HEK293 (cell line): ENCODE results near the gene SULT2B1.

Experiments
- GLI2 ChIP-seq: fragments of 450-650 bp; formaldehyde crosslinking; IDR thresholded peaks from 2 replicates; pipeline ENCODE4; 2017; ENCODE audit warnings: missing biosample characterization, missing genetic modification characterization, low read depth, borderline replicate concordance
- KLF10 ChIP-seq: fragments of 450-650 bp; IDR thresholded peaks from 2 replicates; pipeline ENCODE4 v1.5.1; 2018; ENCODE audit warnings: missing biosample characterization, mild to moderate bottlenecking, missing genetic modification characterization
- KLF7 ChIP-seq: fragments of 450-650 bp; formaldehyde crosslinking; IDR thresholded peaks from 2 replicates; pipeline ENCODE4 v1.5.1; 2016; ENCODE audit warnings: missing biosample characterization, missing genetic modification characterization, borderline replicate concordance
- RBAK ChIP-seq: fragments of 450-650 bp; formaldehyde crosslinking; IDR thresholded peaks from 2 replicates; pipeline ENCODE4 v1.5.1; 2016; ENCODE audit warnings: missing biosample characterization, missing genetic modification characterization
- REPIN1 ChIP-seq: fragments of 450-650 bp; formaldehyde crosslinking; IDR thresholded peaks from 2 replicates; pipeline ENCODE4 v1.5.1; 2017; ENCODE audit warnings: missing biosample characterization, missing genetic modification characterization, low read depth
- SALL2 ChIP-seq: fragments of 450-650 bp; formaldehyde crosslinking; IDR thresholded peaks from 2 replicates; pipeline ENCODE4 v1.5.0; 2017; ENCODE audit warnings: missing biosample characterization, mild to moderate bottlenecking, missing genetic modification characterization, borderline replicate concordance
- SCRT1 ChIP-seq: fragments of 450-650 bp; formaldehyde crosslinking; IDR thresholded peaks from 2 replicates; pipeline ENCODE4 v1.5.1; 2016; ENCODE audit warnings: missing biosample characterization, missing genetic modification characterization, borderline replicate concordance
- YY1 ChIP-seq: fragments of 450-650 bp; formaldehyde crosslinking; IDR thresholded peaks from 2 replicates; pipeline ENCODE4 v1.5.1; 2018; ENCODE audit warnings: missing biosample characterization, missing genetic modification characterization
- YY2 ChIP-seq: fragments of 450-650 bp; formaldehyde crosslinking; IDR thresholded peaks from 2 replicates; pipeline ENCODE4 v1.5.1; 2016; ENCODE audit warnings: missing biosample characterization, missing genetic modification characterization
- ZBTB11 ChIP-seq: fragments of 450-650 bp; formaldehyde crosslinking; conservative IDR thresholded peaks from 2 replicates; pipeline ENCODE4 v1.5.1; 2016; ENCODE audit warnings: low read depth, missing biosample characterization, missing genetic modification characterization
- ZBTB17 ChIP-seq: fragments of 450-650 bp; formaldehyde crosslinking; IDR thresholded peaks from 2 replicates; pipeline ENCODE4 v1.5.1; 2016; ENCODE audit warnings: missing biosample characterization, missing genetic modification characterization
- ZBTB7A ChIP-seq: fragments of 450-650 bp; formaldehyde crosslinking; IDR thresholded peaks from 2 replicates; pipeline ENCODE4 v1.5.1; 2016; ENCODE audit warnings: low read depth, missing biosample characterization, missing genetic modification characterization
- ZFP69B ChIP-seq: fragments of 450-650 bp; formaldehyde crosslinking; IDR thresholded peaks from 2 replicates; pipeline ENCODE4 v1.5.1; 2016; ENCODE audit warnings: missing biosample characterization, missing genetic modification characterization
- ZNF184 ChIP-seq: fragments of 450-650 bp; IDR thresholded peaks from 2 replicates; pipeline ENCODE4 v1.5.1; 2018; ENCODE audit warnings: missing biosample characterization, mild to moderate bottlenecking, missing genetic modification characterization
- ZNF366 ChIP-seq: fragments of 450-650 bp; formaldehyde crosslinking; conservative IDR thresholded peaks from 2 replicates; pipeline ENCODE4 v1.5.1; 2016; ENCODE audit warnings: missing biosample characterization, missing genetic modification characterization
- ZNF433 ChIP-seq: fragments of 450-650 bp; formaldehyde crosslinking; IDR thresholded peaks from 2 replicates; pipeline ENCODE4 v1.5.1; 2016; ENCODE audit warnings: missing biosample characterization, missing genetic modification characterization, low read depth
- ZNF501 ChIP-seq: fragments of 450-650 bp; formaldehyde crosslinking; IDR thresholded peaks from 2 replicates; pipeline ENCODE4 v1.5.1; 2016; ENCODE audit warnings: missing biosample characterization, missing genetic modification characterization
- ZNF514 ChIP-seq: fragments of 450-650 bp; formaldehyde crosslinking; IDR thresholded peaks from 2 replicates; pipeline ENCODE4 v1.5.1; 2016; ENCODE audit warnings: missing biosample characterization, missing genetic modification characterization
- ZNF521 ChIP-seq: fragments of 450-650 bp; formaldehyde crosslinking; IDR thresholded peaks from 2 replicates; pipeline ENCODE4 v1.5.1; 2017; ENCODE audit warnings: missing biosample characterization, mild to moderate bottlenecking, missing genetic modification characterization
- ZNF560 ChIP-seq: fragments of 450-650 bp; formaldehyde crosslinking; IDR thresholded peaks from 2 replicates; pipeline ENCODE4 v1.5.1; 2017; ENCODE audit warnings: missing biosample characterization, missing genetic modification characterization, borderline replicate concordance
- ZNF624 ChIP-seq: fragments of 450-650 bp; formaldehyde crosslinking; IDR thresholded peaks from 2 replicates; pipeline ENCODE4 v1.5.1; 2017; ENCODE audit warnings: missing biosample characterization, missing genetic modification characterization
- ZNF664 ChIP-seq: fragments of 450-650 bp; formaldehyde crosslinking; IDR thresholded peaks from 2 replicates; pipeline ENCODE4 v1.5.1; 2016; ENCODE audit warnings: missing biosample characterization, missing genetic modification characterization
- ZNF670 ChIP-seq: fragments of 450-650 bp; formaldehyde crosslinking; IDR thresholded peaks from 2 replicates; pipeline ENCODE4 v1.5.1; 2016; ENCODE audit warnings: missing biosample characterization, missing genetic modification characterization, low read depth
- ZNF76 ChIP-seq: fragments of 450-650 bp; formaldehyde crosslinking; IDR thresholded peaks from 2 replicates; pipeline ENCODE4; 2016; ENCODE audit warnings: low read depth, missing biosample characterization, missing genetic modification characterization, borderline replicate concordance
- ZSCAN16 ChIP-seq: fragments of 450-650 bp; formaldehyde crosslinking; IDR thresholded peaks from 2 replicates; pipeline ENCODE4 v1.5.1; 2016; ENCODE audit warnings: missing biosample characterization, missing genetic modification characterization
- TF ChIP-seq, protein P1 (sequence below): fragments of 450-650 bp; formaldehyde crosslinking; IDR thresholded peaks from 2 replicates; pipeline ENCODE4 v1.5.1; 2016; ENCODE audit warnings: missing biosample characterization, missing genetic modification characterization
- TF ChIP-seq, protein P2 (sequence below): fragments of 450-650 bp; formaldehyde crosslinking; IDR thresholded peaks from 2 replicates; pipeline ENCODE4 v1.5.1; 2016; ENCODE audit warnings: missing biosample characterization, missing genetic modification characterization
- TF ChIP-seq, protein P3 (sequence below): fragments of 450-650 bp; formaldehyde crosslinking; IDR thresholded peaks from 2 replicates; pipeline ENCODE4 v1.5.1; 2016; ENCODE audit warnings: missing biosample characterization, missing genetic modification characterization, borderline replicate concordance

Gene SULT2B1

DNA sequence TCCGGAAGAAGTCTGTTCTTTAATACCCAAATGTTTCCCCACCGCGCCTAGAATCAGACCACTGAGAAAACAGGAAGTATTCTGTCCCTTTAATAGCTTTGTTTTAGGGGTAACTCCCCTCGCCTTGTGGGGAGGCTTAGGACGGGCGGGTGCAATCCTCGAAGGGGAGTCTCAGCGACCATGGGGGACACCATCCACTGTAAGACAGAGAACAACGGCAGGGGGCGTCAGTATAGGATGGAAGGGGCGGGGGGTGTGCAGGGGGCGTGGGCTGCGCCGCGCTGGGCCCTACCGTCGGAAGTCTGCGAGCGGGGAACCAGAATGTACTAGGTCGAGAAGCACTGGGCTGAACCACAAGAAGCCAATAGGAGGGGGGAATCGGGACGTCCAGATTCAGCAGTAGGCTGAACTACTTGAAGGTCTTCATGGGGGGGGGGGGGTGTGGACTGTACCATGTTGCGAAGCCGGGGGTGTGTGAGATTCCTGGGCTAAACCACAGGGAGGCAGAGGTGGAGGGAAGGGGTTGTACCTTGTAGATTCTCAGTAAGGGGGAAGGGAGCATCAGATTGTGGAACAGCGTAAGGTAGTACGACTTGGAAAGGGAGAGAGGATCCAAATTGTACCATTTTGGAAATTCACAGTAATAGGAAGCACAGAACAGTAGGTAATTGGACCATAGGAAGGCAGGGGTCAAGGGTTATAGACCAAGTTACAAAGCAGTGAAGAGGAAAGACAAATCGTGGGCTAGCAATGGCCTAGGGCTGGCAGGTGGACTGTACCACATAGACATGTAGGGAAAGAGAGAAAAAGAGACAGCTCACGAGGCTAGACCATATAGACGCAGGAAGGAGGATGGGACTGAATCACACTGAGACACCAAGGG is 86.2 kb downstream of the SULT2B1 start (continued):
- TF ChIP-seq REPIN1 (tag by site-specific recombination), result no peak
- TF ChIP-seq SCRT1 (tag by site-specific recombination), result 0 out of 2 replicates have a peak, but pooled peaks have one; percentile 12
- TF ChIP-seq ZBTB11 (tag by site-specific recombination), result peak; percentile 69
- TF ChIP-seq KLF10, result peak; percentile 80
- TF ChIP-seq YY2 (tag by site-specific recombination), result no peak
- TF ChIP-seq, protein P1, sequence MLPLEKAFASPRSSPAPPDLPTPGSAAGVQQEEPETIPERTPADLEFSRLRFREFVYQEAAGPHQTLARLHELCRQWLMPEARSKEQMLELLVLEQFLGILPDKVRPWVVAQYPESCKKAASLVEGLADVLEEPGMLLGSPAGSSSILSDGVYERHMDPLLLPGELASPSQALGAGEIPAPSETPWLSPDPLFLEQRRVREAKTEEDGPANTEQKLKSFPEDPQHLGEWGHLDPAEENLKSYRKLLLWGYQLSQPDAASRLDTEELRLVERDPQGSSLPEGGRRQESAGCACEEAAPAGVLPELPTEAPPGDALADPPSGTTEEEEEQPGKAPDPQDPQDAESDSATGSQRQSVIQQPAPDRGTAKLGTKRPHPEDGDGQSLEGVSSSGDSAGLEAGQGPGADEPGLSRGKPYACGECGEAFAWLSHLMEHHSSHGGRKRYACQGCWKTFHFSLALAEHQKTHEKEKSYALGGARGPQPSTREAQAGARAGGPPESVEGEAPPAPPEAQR (tag by site-specific recombination), result peak; percentile 34; the same call in 1 of the 2 replicates
- no peak for TF ChIP-seq ZNF521 (tag by site-specific recombination)
- TF ChIP-seq ZNF184, result no peak
- no peak for TF ChIP-seq ZNF624 (tag by site-specific recombination)
- 0 out of 2 replicates have a peak, but pooled peaks have one; percentile 11 for TF ChIP-seq RBAK (tag by site-specific recombination)
- no peak for TF ChIP-seq SALL2
- TF ChIP-seq ZBTB17 (tag by site-specific recombination), result peak; percentile 2; the same call in 1 of the 2 replicates
- no peak for TF ChIP-seq ZNF514
- peak; percentile 16; the same call in 1 of the 2 replicates for TF ChIP-seq ZNF501
- no peak for TF ChIP-seq YY1 (tag by site-specific recombination)
- no peak for TF ChIP-seq ZBTB7A
- TF ChIP-seq, protein P2, sequence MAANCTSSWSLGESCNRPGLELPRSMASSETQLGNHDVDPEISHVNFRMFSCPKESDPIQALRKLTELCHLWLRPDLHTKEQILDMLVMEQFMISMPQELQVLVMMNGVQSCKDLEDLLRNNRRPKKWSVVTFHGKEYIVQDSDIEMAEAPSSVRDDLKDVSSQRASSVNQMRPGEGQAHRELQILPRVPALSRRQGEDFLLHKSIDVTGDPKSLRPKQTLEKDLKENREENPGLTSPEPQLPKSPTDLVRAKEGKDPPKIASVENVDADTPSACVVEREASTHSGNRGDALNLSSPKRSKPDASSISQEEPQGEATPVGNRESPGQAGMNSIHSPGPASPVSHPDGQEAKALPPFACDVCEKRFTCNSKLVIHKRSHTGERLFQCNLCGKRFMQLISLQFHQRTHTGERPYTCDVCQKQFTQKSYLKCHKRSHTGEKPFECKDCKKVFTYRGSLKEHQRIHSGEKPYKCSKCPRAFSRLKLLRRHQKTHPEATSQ (tag by site-specific recombination), result no peak
- no peak for TF ChIP-seq ZNF664 (tag by site-specific recombination)
- no peak for TF ChIP-seq ZSCAN16 (tag by site-specific recombination)
- peak; percentile 70; the same call in 1 of the 2 replicates for TF ChIP-seq ZFP69B
- TF ChIP-seq, protein P3, sequence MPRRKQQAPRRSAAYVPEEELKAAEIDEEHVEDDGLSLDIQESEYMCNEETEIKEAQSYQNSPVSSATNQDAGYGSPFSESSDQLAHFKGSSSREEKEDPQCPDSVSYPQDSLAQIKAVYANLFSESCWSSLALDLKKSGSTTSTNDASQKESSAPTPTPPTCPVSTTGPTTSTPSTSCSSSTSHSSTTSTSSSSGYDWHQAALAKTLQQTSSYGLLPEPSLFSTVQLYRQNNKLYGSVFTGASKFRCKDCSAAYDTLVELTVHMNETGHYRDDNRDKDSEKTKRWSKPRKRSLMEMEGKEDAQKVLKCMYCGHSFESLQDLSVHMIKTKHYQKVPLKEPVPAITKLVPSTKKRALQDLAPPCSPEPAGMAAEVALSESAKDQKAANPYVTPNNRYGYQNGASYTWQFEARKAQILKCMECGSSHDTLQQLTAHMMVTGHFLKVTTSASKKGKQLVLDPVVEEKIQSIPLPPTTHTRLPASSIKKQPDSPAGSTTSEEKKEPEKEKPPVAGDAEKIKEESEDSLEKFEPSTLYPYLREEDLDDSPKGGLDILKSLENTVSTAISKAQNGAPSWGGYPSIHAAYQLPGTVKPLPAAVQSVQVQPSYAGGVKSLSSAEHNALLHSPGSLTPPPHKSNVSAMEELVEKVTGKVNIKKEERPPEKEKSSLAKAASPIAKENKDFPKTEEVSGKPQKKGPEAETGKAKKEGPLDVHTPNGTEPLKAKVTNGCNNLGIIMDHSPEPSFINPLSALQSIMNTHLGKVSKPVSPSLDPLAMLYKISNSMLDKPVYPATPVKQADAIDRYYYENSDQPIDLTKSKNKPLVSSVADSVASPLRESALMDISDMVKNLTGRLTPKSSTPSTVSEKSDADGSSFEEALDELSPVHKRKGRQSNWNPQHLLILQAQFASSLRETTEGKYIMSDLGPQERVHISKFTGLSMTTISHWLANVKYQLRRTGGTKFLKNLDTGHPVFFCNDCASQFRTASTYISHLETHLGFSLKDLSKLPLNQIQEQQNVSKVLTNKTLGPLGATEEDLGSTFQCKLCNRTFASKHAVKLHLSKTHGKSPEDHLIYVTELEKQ (tag by site-specific recombination), result no peak
- no peak for TF ChIP-seq ZNF560
- TF ChIP-seq ZNF433, result no peak
- no peak for TF ChIP-seq GLI2
- no peak for TF ChIP-seq ZNF366
- TF ChIP-seq ZNF670 (tag by site-specific recombination), result no peak
- TF ChIP-seq ZNF76, result 0 out of 2 replicates have a peak, but pooled peaks have one; percentile 7
- TF ChIP-seq KLF7 (tag by site-specific recombination), result 0 out of 2 replicates have a peak, but pooled peaks have one; percentile 15
